Hepatocyte (in vitro differentiated cells): ENCODE data around the gene SPATA32. TPM values are rescaled to one million over a fixed set of nuclear protein-coding genes. Genes with fewer than 3 reads are reported as not detected.

Experiments used
- DNase-seq: peaks from one replicate; pipeline ENCODE4 v3.0.0-alpha.2; 2016; ENCODE audit warnings: low spot score
- H2AFZ ChIP-seq: fragments of 200-600 bp; sonication (generic); 2 replicates; pipeline ENCODE4 v1.6.0; 2016; ENCODE audit warnings: antibody characterized with exemption, mild to moderate bottlenecking
- H3K27ac ChIP-seq: fragments of 200-600 bp; sonication (generic); 2 replicates; pipeline ENCODE4 v1.5.1; 2016; ENCODE audit warnings: mild to moderate bottlenecking
- H3K27me3 ChIP-seq: fragments of 200-600 bp; sonication (generic); 2 replicates; pipeline ENCODE4 v1.6.1; 2016
- H3K36me3 ChIP-seq: fragments of 200-600 bp; sonication (generic); replicated peaks from 2 replicates; pipeline ENCODE4 v1.5.1; 2016; ENCODE audit warnings: low read depth; ENCODE audit not compliant: insufficient read depth
- H3K4me1 ChIP-seq: fragments of 200-600 bp; sonication (generic); 2 replicates; pipeline ENCODE4 v1.5.1; 2016; ENCODE audit warnings: mild to moderate bottlenecking, moderate library complexity; ENCODE audit not compliant: insufficient read depth
- H3K4me2 ChIP-seq: fragments of 200-600 bp; sonication (generic); 2 replicates; pipeline ENCODE4 v1.6.0; 2016
- H3K4me3 ChIP-seq: fragments of 200-600 bp; sonication (generic); 2 replicates; pipeline ENCODE4 v1.5.1; 2016; ENCODE audit warnings: mild to moderate bottlenecking
- H3K79me2 ChIP-seq: fragments of 200-600 bp; sonication (generic); 2 replicates; pipeline ENCODE4 v1.6.0; 2017; ENCODE audit warnings: mild to moderate bottlenecking
- H3K9me2 ChIP-seq: fragments of 200-600 bp; sonication (generic); replicated peaks from 2 replicates; pipeline ENCODE4 v1.6.0; 2017; ENCODE audit warnings: mild to moderate bottlenecking; ENCODE audit not compliant: insufficient read depth
- H3K9me3 ChIP-seq: fragments of 200-600 bp; sonication (generic); 2 replicates; pipeline ENCODE4 v1.5.1; 2016; ENCODE audit warnings: low read depth, mild to moderate bottlenecking
- H4K20me1 ChIP-seq: fragments of 200-600 bp; sonication (generic); 2 replicates; pipeline ENCODE4 v1.6.0; 2016; ENCODE audit warnings: mild to moderate bottlenecking; ENCODE audit not compliant: insufficient read depth, poor library complexity, severe bottlenecking
- EZH2 ChIP-seq: fragments of 200-600 bp; sonication (generic); IDR thresholded peaks from 2 replicates; pipeline ENCODE4 v1.6.1; 2016; ENCODE audit warnings: antibody characterized with exemption, mild to moderate bottlenecking, borderline replicate concordance
- EZH2phosphoT487 ChIP-seq: fragments of 200-600 bp; sonication (generic); IDR thresholded peaks from one replicate; pipeline ENCODE4 v1.6.1; 2018; ENCODE audit warnings: antibody characterized with exemption, mild to moderate bottlenecking, low read depth, moderate library complexity; ENCODE audit not compliant: unreplicated experiment, severe bottlenecking
- WGBS: methylation state at CpG from one replicate; pipeline ENCODE4 v1.1.6; 2016; ENCODE audit warnings: low lambda C conversion rate; ENCODE audit errors: missing lambda C conversion rate; 5-methylcytosine and 5-hydroxymethylcytosine counted together
- polyA plus RNA-seq: library from polyadenylated mRNA; unstranded; fragments of >200 nt; fragmentation: Nextera tagmentation; extraction: Ambion mirVana; gene quantifications from 2 replicates; pipeline ENCODE4 v1.2.1, GENCODE V29; 2016
- total RNA-seq: library from RNA; depleted of rRNA; stranded (reverse); fragments of >200 nt; gene quantifications from 2 replicates; pipeline ENCODE4 v1.2.3, GENCODE V29; 2014
- TF ChIP-seq, protein P1 (sequence below): fragments of 200-600 bp; sonication (generic); IDR thresholded peaks from 2 replicates; pipeline ENCODE4 v1.5.1; 2016; ENCODE audit warnings: antibody characterized with exemption, mild to moderate bottlenecking; ENCODE audit not compliant: poor library complexity

Gene SPATA32
- total and polyA plus RNA-seq, 2 experiments from 2014 or later: 0.31 TPM; not detected in 1

DNA sequence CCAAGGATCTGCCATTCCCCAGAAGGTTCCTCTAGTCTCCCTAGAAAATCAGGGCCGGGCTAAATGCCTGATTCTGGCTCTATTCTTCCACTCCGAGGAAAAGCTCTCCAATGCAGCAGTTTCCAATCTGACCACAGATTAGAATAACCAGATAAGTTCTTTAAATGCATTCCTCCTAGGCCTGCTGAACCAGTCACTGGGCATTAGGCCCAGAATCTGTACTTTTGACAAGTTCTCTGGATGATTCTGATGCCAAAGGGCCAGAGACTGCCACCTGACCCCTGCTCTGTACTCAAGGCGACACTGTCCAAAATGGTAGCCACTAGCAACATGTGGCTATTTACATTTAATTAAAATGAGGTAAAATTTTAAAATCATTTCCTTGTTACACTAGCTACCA lies 32.6 kb upstream of the SPATA32 start:
- WGBS: 76% methylated on average over 3 of the region's 3 CpGs
- no peak for DNase-seq
- Histone ChIP-seq H3K4me3 (no peak overlapping the region), H3K27me3 (no peaks in the 10 kb centered on the region), H3K4me1 (peaks cover 45% of the 10 kb centered on the region), H3K9me3 (no peaks in the 10 kb centered on the region), H3K36me3 (no peaks in the 10 kb centered on the region), H4K20me1 (peaks cover 6% of the 10 kb centered on the region), H3K79me2 (peaks cover 56% of the 10 kb centered on the region), H3K9me2 (no peaks in the 10 kb centered on the region), H3K27ac (peak overlapping the region; percentile 60), H2AFZ (no peak overlapping the region), H3K4me2 (no peak overlapping the region)
- TF ChIP-seq EZH2: no peak

DNA sequence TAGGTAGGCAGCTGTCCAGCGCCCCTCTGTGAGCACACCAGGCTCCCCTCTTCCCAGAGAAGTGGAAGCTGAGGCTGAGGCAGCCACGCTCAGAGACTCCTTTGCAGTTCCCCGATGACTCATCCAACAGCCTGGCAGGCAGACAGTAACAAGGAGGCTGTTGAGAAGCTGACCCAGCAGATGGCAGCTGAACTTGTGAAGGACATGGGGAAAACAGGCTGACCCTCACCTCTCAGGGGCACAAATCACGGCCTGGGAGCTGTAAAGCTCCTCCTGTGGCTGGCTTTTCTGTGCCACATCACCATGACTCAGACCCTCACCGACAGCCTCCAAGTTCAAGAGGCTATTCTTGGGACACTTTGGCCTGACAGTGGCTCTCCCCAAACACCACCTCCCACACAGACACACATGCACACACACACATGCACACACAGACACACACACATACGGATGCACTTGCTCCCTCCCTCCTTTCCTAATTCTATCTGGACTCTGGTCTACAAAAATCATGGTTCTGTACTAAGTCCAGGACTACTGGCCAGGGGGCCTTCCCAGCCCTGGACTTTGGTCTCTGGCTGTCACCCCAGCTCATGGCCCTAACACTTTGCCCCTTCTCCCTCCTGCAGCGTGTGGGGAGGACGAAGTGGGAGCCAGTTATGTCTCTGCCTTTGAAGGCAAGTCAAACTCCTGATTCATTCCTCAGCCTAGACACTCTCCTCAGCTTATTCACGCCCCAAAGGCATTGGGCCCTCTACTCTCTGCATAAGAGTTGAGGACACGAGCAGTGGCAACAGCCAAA lies 31.7 kb upstream of the SPATA32 start:
- Histone ChIP-seq H3K4me2 (peak overlapping the region; percentile 23), H2AFZ (no peak overlapping the region), H3K79me2 (peaks cover 54% of the 10 kb centered on the region), H3K9me3 (no peaks in the 10 kb centered on the region), H3K36me3 (no peaks in the 10 kb centered on the region), H4K20me1 (peaks cover 6% of the 10 kb centered on the region), H3K27me3 (no peaks in the 10 kb centered on the region), H3K27ac (peak overlapping the region; percentile 60), H3K9me2 (no peaks in the 10 kb centered on the region), H3K4me3 (no peak overlapping the region), H3K4me1 (peaks cover 39% of the 10 kb centered on the region)
- 52% methylated on average over 10 of the region's 10 CpGs for whole genome bisulfite sequencing
- TF ChIP-seq EZH2: no peak
- TF ChIP-seq, protein P1, sequence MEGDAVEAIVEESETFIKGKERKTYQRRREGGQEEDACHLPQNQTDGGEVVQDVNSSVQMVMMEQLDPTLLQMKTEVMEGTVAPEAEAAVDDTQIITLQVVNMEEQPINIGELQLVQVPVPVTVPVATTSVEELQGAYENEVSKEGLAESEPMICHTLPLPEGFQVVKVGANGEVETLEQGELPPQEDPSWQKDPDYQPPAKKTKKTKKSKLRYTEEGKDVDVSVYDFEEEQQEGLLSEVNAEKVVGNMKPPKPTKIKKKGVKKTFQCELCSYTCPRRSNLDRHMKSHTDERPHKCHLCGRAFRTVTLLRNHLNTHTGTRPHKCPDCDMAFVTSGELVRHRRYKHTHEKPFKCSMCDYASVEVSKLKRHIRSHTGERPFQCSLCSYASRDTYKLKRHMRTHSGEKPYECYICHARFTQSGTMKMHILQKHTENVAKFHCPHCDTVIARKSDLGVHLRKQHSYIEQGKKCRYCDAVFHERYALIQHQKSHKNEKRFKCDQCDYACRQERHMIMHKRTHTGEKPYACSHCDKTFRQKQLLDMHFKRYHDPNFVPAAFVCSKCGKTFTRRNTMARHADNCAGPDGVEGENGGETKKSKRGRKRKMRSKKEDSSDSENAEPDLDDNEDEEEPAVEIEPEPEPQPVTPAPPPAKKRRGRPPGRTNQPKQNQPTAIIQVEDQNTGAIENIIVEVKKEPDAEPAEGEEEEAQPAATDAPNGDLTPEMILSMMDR: no peak
- no peak for TF ChIP-seq EZH2phosphoT487
- peak; percentile 87 for DNase-seq

DNA sequence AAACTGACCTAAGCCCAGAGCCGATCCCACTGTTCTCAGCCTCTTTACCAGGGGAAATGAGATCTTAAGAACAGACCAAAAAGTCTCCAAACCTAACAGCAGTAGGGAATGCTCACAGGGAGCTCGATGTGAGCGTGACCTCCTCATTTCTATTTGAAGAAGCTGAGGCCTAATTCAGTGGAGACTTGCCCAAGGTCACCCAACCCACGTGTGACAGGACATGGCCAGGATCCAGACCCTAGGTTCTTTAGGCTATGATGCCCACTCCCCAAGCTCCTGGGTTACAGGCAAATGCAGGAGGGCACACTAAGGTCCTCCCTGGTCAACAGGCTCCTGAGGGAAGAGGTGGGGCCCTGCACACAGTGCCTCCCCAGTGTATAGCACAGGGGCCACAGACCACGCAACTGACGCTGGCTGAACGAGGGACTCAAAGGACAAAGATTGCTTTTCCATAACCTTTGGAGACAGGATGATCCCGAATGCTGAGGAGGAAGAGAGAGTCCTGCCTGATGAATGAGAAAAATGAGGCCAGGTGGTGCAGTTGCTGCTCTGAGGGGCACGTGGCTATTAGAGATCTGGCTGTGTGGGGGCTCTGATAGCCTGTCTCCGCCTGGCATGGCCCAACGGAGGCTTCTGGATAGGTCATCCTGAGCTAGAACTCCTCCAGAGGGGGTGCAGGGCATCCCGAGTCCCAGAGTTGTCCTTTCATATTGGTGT lies 31.0 kb upstream of the SPATA32 start:
- DNase-seq: no peak
- H3K9me3 ChIP-seq: no peaks in the 10 kb centered on the region
- WGBS: 91% methylated on average over 12 of the region's 12 CpGs
- H3K9me2 ChIP-seq: no peaks in the 10 kb centered on the region
- no peak for TF ChIP-seq EZH2phosphoT487
- H3K4me3 ChIP-seq: no peak overlapping the region
- peak overlapping the region; percentile 60 for H3K27ac ChIP-seq
- H3K36me3 ChIP-seq: no peaks in the 10 kb centered on the region
- H3K4me1 ChIP-seq: peaks cover 45% of the 10 kb centered on the region
- H4K20me1 ChIP-seq: peaks cover 6% of the 10 kb centered on the region
- no peaks in the 10 kb centered on the region for H3K27me3 ChIP-seq
- no peak overlapping the region for H2AFZ ChIP-seq
- peaks cover 48% of the 10 kb centered on the region for H3K79me2 ChIP-seq
- no peak overlapping the region for H3K4me2 ChIP-seq

DNA sequence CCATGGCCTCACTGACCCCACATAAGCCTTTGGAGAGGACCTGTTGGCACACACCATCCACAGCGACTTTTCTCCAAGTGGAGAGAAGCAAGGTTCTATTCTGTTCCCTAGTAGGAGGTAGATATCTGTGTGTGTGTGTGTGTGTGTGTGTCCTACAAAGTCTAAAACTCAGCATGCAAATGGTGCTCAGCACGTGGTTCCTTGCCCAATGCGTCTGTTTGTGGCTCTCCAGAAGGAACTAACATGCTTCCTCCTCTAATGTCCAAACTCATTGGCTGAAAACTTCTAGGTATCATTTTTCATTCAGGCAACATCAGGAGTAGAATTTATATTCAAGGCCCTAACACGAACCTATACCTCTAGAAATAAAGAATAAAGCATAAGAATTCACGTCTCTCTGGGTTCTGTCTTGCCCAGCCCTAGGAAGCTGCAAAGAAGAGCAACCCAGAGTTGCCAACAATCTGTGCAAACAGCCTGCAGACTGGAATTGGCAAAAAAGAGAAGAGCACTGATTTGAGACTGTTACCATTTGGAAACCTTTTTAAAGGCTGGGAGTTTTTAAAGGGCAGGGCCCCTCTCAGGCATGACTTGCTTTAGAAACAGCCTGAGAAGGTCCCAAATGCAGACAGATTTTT lies 29.4 kb upstream of the SPATA32 start:
- H3K4me1 ChIP-seq: peaks cover 49% of the 10 kb centered on the region
- H3K79me2 ChIP-seq: peaks cover 32% of the 10 kb centered on the region
- peaks cover 6% of the 10 kb centered on the region for H4K20me1 ChIP-seq

More for the DNA sequence above, 29.4 kb upstream of the SPATA32 start:
- no peak for DNase-seq
- Histone ChIP-seq H2AFZ (no peak overlapping the region), H3K36me3 (no peaks in the 10 kb centered on the region), H3K9me2 (no peaks in the 10 kb centered on the region), H3K4me3 (no peak overlapping the region), H3K27ac (no peak overlapping the region), H3K4me2 (no peak overlapping the region), H3K9me3 (no peaks in the 10 kb centered on the region), H3K27me3 (no peaks in the 10 kb centered on the region)
- WGBS: 78% methylated on average over 5 of the region's 5 CpGs
- no peak for TF ChIP-seq EZH2phosphoT487
- TF ChIP-seq, protein P1: no peak
- no peak for TF ChIP-seq EZH2
